ENCODE measurements around the gene ARHGAP15. TPM values are rescaled to one million over a fixed set of nuclear protein-coding genes. Genes with fewer than 3 reads are reported as not detected.

ARHGAP15 gene
- total and polyA plus RNA-seq, 2 experiments from 2014 or later, result 0.26 TPM; not detected in 1

DNA sequence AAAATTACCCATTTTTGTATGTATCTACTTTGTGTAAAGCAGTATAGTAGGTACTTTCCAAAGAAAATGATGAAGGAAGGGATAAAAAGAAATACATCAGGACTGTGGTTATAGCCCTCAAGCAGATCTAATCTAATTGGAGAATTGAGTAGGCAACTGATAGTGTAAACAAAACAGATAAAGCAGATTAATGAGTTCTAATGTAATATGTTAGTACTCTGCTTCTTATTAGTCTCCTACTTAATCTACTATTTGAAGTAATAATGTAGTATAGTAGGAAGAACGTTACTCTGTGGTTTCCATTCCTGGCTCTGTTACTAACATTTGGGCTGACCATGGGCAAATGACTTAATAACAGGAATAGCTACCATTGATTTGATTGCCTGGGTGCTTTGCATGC, 250.7 kb downstream of the ARHGAP15 start:
- H3K36me3 ChIP-seq (ENCODE audit: insufficient read depth), result no peaks in the 10 kb centered on the region
- H3K9me3 Mint-ChIP-seq, result no peaks in the 10 kb centered on the region
- H3K9me2 ChIP-seq (ENCODE audit: insufficient read depth), result no peaks in the 10 kb centered on the region
- H2AFZ ChIP-seq, result no peak overlapping the region
- DNase-seq (ENCODE audit: low spot score) (no peak), ATAC-seq (no peak)
- H3K4me1 ChIP-seq (ENCODE audit: insufficient read depth), result no peaks in the 10 kb centered on the region
- no peak overlapping the region for H3K4me3 ChIP-seq
- H3F3A ChIP-seq (replicated peaks; ENCODE audit: low read depth), result no peaks in the 10 kb centered on the region
- no peak overlapping the region for H3K4me2 ChIP-seq
- no peaks in the 10 kb centered on the region for H3K79me2 ChIP-seq (replicated peaks; ENCODE audit: insufficient read depth)
- H3K27ac ChIP-seq (ENCODE audit: low read depth), result no peak overlapping the region
- no peaks in the 10 kb centered on the region; the same call in 2 of the 3 replicates for H3K4me1 Mint-ChIP-seq
- H3K36me3 Mint-ChIP-seq (ENCODE audit: low read depth), result no peaks in the 10 kb centered on the region
- no peaks in the 10 kb centered on the region for H3K27me3 Mint-ChIP-seq (ENCODE audit: insufficient read depth, low read depth, poor library complexity)
- H3K27me3 ChIP-seq (ENCODE audit: insufficient read depth), result no peaks in the 10 kb centered on the region
- no peak overlapping the region for H3K4me3 Mint-ChIP-seq
- H3K27ac Mint-ChIP-seq, result no peak overlapping the region
- TF ChIP-seq REST (IDR thresholded peaks at IDR 0.05; ENCODE audit: unreplicated experiment) (no peak), ZNF462 (CRISPR knock-in tag; IDR thresholded peaks at IDR 0.05) (no peak), NANOG (IDR thresholded peaks at IDR 0.05; ENCODE audit: borderline replicate concordance) (no peak), STAT1 (IDR thresholded peaks at IDR 0.05; ENCODE audit: unreplicated experiment) (no peak), ZNF331 (CRISPR knock-in tag; IDR thresholded peaks at IDR 0.05; ENCODE audit: low read depth) (no peak), JUNB (IDR thresholded peaks at IDR 0.05; ENCODE audit: unreplicated experiment) (no peak), EZH2phosphoT487 (IDR thresholded peaks at IDR 0.05; ENCODE audit: unreplicated experiment) (no peak), CREB1 (CRISPR knock-in tag; IDR thresholded peaks at IDR 0.05; ENCODE audit: low read depth) (no peak), ETS1 (IDR thresholded peaks at IDR 0.05) (no peak), POLR2AphosphoS5 (IDR thresholded peaks at IDR 0.05; ENCODE audit: low read depth) (no peak), EZH2 (IDR thresholded peaks at IDR 0.05; ENCODE audit: low read depth, unreplicated experiment) (no peak), ZNF114 (CRISPR knock-in tag; IDR thresholded peaks at IDR 0.05) (no peak)
- TF ChIP-seq, protein P1, sequence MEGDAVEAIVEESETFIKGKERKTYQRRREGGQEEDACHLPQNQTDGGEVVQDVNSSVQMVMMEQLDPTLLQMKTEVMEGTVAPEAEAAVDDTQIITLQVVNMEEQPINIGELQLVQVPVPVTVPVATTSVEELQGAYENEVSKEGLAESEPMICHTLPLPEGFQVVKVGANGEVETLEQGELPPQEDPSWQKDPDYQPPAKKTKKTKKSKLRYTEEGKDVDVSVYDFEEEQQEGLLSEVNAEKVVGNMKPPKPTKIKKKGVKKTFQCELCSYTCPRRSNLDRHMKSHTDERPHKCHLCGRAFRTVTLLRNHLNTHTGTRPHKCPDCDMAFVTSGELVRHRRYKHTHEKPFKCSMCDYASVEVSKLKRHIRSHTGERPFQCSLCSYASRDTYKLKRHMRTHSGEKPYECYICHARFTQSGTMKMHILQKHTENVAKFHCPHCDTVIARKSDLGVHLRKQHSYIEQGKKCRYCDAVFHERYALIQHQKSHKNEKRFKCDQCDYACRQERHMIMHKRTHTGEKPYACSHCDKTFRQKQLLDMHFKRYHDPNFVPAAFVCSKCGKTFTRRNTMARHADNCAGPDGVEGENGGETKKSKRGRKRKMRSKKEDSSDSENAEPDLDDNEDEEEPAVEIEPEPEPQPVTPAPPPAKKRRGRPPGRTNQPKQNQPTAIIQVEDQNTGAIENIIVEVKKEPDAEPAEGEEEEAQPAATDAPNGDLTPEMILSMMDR (conservative IDR thresholded peaks at IDR 0.05; ENCODE audit: low read depth in 2 of 2), result no peak
- H4K20me1 ChIP-seq (replicated peaks; ENCODE audit: insufficient read depth), result no peaks in the 10 kb centered on the region

Measured in GM23338 (cell line).